Activated CD4-positive, CD25-positive, alpha-beta regulatory T cell treated with anti-CD3 and anti-CD28 coated beads, Interleukin-2, amount 50 U/mL, for 24 hours (primary cell): ENCODE data around the gene ZNF557.

Experiments
- ATAC-seq, 2 donors: fragments of 150-1000 bp; cut with Tn5 transposase; one replicate each; pipeline ENCODE4 v1.10.0; 2021; ENCODE audit warnings: mild to moderate bottlenecking in 1 of 2, moderate library complexity in 1 of 2

Gene ZNF557

DNA sequence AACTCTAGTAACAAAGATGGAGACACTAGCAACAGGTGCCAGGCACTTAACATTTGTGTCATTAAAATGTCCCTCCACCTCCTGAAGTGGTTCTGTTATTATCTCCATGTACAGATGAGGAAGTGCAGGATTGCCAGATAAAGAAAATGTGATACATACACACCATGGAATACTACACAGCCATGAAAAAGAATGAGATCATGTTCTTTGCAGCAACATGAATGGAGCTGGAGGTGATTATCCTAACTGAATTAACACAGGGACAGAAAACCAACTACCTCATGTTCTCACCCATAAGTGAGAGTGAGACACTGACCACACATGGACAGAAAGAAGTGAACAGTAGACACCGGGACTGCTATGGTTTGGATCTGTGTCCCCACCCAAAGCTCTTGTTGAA is 60.5 kb downstream of the ZNF557 start:
- ATAC-seq = no peak

DNA sequence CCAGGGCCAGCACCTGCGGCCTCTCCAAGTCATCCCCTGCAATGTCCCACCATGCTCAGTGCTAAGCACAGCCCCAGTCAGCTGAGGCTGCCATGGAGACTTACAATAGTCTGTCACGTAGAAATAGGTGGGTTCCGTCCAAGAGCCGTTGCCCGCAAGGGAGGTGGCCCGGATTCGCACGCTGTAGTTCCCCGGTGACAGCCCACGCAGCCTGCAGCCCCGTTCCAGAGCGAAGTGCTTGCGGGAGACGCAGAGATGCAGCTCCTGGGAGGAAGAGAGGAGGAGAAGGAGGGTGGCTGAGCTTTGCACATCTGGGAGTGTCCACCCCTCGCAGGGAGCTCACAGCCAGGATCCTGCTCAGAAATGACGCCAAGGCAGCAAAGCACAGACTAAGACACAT is 62.6 kb downstream of the ZNF557 start:
- no peak for ATAC-seq

GRCh38 chr19:7137120-7137519 is 67.6 kb downstream of the ZNF557 start:
- no peak for ATAC-seq
